GM19395 (cell line): ENCODE results near the gene KAZN.

ENCODE experiments used
- ATAC-seq: cut with Tn5 transposase; IDR thresholded peaks from one replicate; pipeline ENCODE4 v1.9.1; 2021; ENCODE audit warnings: mild to moderate bottlenecking, moderate library complexity; ENCODE audit not compliant: unreplicated experiment

The KAZN gene

DNA sequence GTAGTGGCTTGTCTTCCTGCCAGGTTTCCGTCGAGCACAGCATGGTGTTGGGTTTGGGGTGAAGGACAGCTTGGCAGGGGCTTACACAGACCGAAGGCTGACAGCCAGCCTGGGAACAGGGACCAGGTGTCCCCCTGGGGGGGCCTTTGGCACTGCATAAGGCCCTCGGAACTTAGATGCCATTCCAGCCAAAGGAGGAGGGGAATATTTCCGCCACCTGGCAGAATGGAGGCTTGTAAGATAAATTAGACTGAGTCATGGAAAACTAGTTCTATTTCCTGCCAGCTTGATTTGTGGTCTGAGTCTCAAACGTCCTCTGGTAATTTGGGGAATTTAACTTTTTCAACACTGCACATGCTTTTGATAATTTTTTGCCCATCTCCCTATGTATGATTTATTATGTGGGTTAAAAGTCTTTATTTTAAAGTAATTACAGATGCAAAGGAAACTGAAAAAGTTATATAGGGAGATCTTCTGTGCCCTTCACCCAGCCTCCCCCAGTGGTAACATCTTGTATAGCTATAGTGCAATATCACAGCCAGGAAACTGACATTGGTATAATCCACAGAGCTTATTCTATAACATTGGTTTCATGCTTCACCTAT is 543.6 kb downstream of the KAZN start:
- no peak for ATAC-seq

DNA sequence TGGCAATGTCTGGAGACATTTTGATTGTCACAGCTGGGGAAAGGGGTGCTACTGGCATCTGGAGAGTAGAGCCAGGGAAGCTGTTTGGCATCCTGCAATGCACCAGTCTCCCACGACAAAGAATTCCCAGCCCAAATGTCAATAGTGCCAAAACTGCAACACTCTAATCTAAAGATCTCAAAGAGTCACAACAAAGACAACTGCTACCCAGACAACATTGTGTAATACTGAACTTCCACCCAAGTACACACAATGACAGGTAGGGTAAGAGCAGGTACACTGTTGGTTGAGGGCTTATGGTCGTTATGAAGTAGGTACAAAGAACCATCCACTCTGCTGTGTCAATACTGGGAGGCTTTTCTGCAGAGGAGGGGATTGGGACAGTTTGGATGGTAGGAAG is 546.8 kb downstream of the KAZN start:
- no peak for ATAC-seq

DNA sequence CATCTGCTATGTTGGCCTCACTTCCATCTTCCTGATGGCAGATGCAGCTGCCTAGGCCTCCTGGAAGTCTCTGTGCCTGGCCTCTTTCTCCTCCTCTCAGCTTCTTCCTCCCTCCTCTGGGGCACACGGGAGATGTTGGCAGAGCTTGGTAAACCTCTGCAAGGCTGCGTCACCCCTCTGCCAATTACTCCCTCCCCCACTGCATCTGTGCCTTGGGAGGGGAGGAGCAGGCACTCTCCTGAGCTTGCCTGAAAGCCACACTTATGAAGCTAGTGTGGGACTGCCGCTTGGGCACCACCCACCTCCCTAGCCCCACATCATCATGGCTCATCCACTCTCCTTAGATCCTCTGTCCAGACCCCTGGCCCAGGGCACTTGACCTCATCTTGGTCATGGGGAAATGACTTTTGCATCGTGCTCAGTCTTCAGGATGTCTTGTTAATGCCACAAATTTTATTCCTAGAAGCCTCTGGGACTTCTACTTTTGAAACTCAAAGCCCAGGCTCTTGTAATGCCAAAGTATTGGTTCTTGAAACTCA is 547.7 kb downstream of the KAZN start:
- no peak for ATAC-seq

GRCh38 chr1:15146971-15147376 is 548.5 kb downstream of the KAZN start:
- no peak for ATAC-seq

GRCh38 chr1:15148004-15148403 is 549.5 kb downstream of the KAZN start:
- no peak for ATAC-seq

- no peak for ATAC-seq
Observed at GRCh38 chr1:15148475-15148874, 550.0 kb downstream of the KAZN start.

DNA sequence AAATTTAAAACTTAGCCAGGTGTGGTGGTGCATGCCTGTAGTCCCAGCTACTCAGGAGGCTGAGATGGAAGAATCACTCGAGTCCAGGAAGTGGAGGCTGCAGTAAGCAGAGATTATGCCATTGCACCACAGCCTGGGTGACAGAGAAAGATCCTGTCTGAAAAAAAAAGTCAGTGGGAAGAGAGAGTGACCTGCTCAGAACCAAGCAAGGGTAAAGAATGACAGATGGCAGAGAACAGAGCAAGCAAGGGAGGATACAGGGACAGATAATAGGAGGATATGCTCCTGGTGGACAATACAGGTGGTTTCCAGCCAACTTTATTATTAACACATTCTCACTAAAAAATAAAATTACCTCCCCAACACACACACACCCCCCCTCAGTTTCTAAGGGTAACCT is 550.5 kb downstream of the KAZN start:
- ATAC-seq: no peak

DNA sequence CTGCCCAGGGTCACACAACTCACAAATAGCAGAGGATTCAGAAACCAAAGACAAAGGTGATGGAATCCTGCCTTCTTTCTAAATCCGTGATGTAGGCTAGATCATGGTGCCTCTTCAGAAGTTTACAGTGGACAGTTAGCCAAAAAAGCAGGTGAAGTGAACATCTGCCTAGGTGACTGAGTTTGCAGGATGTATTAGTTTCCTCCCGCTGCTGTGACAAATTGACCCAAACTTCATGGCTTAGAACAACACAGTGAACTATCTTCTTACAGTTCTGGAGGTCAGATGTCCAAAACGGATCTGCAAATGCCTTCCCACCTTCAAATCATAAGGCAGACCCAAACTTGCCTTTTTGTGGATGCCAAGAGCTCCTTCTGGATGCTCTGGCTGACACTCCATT is 551.9 kb downstream of the KAZN start:
- ATAC-seq: no peak

DNA sequence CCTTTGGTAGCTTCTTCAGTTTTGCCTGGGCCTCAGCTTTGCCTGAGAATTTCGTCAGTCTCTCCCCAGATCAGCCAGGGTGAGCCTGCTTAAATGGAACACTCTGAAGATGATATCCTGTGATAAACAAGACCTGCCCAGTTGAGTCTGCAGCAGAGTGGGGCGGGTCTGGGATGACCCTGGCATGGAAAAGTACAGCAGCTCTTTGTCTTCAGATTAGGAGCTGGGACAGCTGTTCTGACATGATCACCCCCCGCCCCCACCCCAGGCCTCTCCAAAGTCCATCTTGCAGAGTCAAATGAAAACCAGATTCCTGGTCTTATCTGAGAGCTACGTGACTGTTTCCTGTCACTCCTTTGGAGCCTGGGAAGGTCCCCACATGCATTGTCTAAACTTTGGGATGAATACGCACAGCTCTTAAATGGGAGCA is 552.9 kb downstream of the KAZN start:
- ATAC-seq: no peak

DNA sequence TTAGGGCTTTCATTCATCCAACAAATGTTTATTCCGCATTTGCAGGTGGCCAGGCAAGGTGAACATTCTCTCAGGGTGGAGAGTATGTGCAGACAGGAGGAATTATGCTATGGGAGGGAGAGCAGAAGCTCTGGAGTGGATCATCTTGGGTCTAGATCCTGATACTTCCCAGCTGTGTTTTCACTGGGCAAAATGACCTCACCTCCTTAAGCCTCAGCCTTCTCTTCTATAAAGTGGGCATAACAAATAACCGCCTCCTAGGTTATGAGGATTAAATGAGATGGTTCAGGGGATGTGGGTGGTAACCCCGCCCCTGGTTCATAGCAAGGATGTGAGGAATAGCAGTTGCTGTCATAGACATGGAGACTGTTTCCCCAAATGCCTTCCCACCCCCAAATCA is 553.4 kb downstream of the KAZN start:
- ATAC-seq: no peak

- no peak for ATAC-seq
Observed at GRCh38 chr1:15152318-15153183, 554.1 kb downstream of the KAZN start.

GRCh38 chr1:15153184-15153841 is 554.8 kb downstream of the KAZN start, which contains the start of gene TMEM51:
TMEM51 (plus strand) TSS chr1:15153747; CDS start chr1:15215088, 61,341 bp downstream.
- ATAC-seq: no peak

DNA sequence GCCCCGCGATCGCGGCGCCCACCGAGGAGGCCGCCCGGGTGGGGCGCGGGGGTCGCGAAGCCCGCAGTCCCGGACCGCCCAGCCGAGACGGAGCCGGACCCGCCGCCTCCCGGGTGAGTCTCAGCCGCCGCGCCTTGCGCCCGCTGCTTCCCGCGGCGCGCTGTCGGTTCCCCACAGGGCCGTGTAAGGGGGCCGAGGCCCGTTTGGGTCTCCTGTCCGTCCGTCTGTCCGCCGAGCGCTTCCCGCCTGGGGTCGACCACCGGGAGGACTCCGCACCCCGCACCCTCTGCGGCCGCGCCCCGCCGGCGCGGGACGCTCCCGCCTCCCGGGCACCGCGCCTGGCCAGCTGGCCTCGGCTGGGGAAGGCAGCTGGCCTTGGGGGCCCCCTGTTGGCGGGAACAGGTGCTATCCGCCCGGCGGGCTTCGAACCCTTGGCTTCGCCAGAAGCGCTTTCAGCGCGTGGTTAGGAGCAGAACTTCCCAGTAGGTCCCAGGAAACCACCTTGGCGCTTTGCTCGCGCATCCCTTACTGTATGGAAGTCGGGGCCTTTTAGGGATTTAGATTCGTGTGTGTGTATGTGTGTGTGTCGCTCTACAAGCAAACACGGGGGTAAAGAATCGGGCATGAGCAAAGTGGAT is 555.5 kb downstream of the KAZN start:
- ATAC-seq: no peak

DNA sequence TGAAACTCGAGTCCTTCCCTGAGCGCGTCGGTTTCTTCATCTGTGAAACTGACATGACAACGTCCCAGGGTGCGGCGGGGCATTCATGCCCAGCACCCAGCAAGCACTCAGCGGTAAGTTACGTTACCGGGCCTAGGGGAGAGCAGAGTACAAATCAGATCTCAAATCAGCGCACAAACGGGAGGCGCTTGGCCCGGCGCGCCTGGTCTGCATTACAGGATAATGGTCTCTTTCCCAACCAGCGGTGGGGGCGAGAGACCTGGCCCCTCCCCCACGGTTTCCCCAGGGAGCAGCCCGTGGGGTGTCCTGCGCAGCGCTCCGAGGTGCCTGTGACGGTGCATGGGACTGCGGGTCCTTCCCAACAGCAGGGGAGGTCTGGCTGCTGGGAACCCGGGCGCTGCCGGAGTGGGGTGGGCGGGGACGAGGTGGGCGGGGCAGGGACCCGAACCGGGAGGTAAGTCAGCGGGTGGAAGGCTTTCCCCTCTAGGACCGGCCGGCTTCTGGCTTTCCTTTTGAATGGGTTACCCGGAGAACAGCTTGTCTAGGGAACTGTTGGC is 556.1 kb downstream of the KAZN start:
- ATAC-seq: no peak

- ATAC-seq: no peak
Observed at GRCh38 chr1:15155191-15155590, 556.7 kb downstream of the KAZN start.

GRCh38 chr1:15155888-15156741 is 557.6 kb downstream of the KAZN start:
- ATAC-seq: no peak

- ATAC-seq: no peak
Observed at GRCh38 chr1:15156807-15157380, 558.4 kb downstream of the KAZN start.

DNA sequence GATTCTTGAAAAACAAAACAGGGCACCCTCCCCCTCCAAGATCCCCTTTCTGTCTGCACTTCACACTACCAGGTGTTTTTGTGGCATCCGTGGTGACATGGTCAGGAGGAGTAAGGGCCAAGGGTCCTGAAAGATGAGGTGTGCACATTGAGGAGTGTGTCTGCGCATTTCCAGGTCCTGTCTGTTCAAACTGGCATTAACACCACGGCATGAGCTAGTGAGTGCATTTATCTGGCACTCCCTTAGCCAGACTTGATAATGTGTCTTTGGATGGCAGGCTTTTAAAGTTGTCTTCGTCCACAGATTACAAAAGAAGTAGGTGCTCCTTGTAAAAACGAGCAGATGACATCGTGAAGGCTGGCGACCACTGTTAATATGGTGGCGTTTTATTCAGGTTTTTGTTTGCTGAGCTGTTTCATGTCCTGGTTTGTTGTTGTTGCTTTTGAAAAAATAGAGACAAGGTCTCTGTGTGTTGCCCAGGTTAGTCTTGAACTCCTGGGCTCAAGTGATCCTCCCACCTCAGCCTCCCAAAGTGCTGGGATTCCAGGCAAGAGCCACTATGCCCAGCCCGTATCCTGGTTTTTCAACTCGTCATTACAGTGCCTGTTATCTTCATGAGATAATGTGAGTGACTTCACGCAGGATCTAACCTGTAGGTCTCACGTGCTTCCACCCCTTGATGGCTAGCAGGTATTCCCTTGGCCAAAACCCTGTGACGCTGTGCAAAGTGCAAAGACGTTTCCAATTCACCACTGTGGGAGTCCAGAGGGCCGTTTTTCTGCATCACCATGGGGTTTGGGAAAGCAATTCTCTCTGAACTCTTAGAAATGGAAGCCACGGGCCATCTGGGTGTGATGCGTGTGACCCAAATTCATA is 559.3 kb downstream of the KAZN start:
- no peak for ATAC-seq
